ENCODE data around the gene JMJD7.

JMJD7 gene

GRCh38 chr15:41809526-41810220 is 18.2 kb upstream of the JMJD7 start:
- WGBS (ENCODE audit: extremely low coverage, insufficient coverage, low lambda C conversion rate), result no CpG with 5 or more reads among the region's 12 CpGs

DNA sequence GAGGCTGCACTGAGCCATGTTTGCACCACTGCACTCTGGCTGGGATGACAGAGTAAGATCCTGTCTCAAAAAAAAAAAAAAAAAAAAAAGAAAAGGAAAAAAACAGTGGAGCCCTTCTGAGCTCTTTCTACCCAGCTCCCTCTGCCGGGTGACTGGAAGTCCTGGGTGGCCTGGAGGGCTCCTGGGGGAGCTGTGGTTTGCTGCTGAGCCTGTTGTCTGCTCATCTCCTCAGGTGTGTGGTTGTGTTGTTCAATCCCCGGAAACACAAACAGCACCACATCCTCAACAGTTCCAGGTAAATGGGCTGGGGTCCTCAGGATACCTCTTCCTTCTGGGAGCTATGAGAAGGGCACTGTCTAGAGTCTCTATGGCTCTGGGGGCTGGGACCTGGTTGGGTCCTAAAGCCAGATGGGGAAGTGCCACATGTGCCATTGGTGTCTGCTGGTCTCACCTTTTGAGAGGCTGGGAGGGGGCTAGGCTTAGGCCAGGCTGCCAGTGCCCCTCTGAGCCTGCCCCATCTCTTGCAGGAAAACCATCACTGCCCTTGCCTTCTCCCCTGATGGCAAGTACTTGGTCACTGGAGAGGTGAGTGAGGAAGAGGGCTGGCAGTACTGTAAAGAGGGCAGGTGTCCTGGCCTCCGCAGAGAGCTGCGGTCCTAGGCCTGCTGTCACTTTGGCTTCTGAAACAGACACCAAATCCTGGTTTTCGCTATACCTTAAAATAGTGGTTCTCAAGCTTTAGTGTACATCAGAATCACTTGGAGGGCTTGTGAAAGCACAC is 17.1 kb upstream of the JMJD7 start:
- Histone ChIP-seq H4K8ac (ENCODE audit: low read depth, low read length) (no peak overlapping the region), H3K56ac (ENCODE audit: low read length) (no peak overlapping the region)

More at GRCh38 chr15:41809526-41810220, 18.2 kb upstream of the JMJD7 start:
- Histone ChIP-seq H2BK120ac (ENCODE audit: low read depth, low read length) (no peak overlapping the region), H3K79me1 (ENCODE audit: low read length) (no peaks in the 10 kb centered on the region), H3K4me2 (ENCODE audit: low read length) (no peak overlapping the region), H2BK15ac (replicated peaks; ENCODE audit: low read depth) (no peak overlapping the region), H3K56ac (ENCODE audit: low read length) (no peak overlapping the region), H3K79me2 (ENCODE audit: control insufficient read depth, insufficient read depth, low read length) (no peaks in the 10 kb centered on the region), H2AK5ac (ENCODE audit: low read length) (no peak overlapping the region), H3K18ac (ENCODE audit: low read length) (no peak overlapping the region), H3K4me3 (ENCODE audit: low read length) (no peak overlapping the region), H3K27me3 (ENCODE audit: insufficient read depth, low read length, poor library complexity) (no peaks in the 10 kb centered on the region), H3K36me3 (ENCODE audit: control insufficient read depth, insufficient read depth, low read length) (no peaks in the 10 kb centered on the region), H4K8ac (ENCODE audit: low read depth, low read length) (no peak overlapping the region), H3K9ac (ENCODE audit: low read length) (no peak overlapping the region), H2BK5ac (ENCODE audit: low read length) (no peak overlapping the region), H3K23ac (ENCODE audit: low read length) (no peak overlapping the region), H3K27ac (ENCODE audit: low read depth, low read length) (no peak overlapping the region), H3K4me1 (ENCODE audit: control insufficient read depth, low read depth, low read length) (no peaks in the 10 kb centered on the region), H4K5ac (ENCODE audit: low read length) (no peak overlapping the region), H3K4ac (ENCODE audit: low read depth, low read length) (no peak overlapping the region)
- DNase-seq, result no peak

DNA sequence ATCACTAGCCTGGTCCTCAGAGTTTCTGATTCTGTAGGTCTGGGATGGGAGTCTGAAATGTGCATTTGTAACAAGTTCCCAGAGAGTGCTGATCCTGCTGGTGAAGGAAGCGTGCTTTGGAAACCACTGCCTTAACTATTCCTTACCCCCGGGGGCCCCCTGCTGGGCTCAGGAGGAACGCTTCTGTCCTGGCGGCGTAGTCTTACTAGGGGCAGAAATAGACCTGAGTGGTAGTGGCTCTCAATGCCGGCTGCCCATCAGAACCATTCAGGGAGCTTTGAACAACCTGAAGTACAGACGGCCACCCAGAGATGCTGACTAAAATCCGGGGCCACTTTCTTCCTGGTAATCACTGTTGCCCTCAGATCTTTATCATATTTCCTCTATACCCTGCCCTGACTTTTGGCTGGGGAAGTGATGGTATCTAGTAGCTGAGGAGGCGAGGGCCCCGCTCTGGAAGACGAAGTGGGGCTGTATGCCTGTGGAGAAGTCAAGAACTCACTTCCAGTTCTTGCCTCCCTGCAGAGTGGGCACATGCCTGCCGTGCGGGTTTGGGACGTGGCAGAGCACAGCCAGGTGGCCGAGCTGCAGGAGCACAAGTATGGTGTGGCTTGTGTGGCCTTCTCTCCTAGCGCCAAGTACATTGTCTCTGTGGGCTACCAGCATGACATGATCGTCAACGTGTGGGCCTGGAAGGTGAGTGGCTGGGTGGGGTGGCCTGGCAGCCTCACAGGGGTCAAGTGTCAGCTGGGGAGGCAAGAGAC is 16.3 kb upstream of the JMJD7 start:
- Histone ChIP-seq H2BK15ac (replicated peaks; ENCODE audit: low read depth) (no peak overlapping the region), H2BK120ac (ENCODE audit: low read depth, low read length) (no peak overlapping the region), H3K27me3 (ENCODE audit: insufficient read depth, low read length, poor library complexity) (no peaks in the 10 kb centered on the region), H3K4ac (ENCODE audit: low read depth, low read length) (no peak overlapping the region), H2AK5ac (ENCODE audit: low read length) (no peak overlapping the region), H3K18ac (ENCODE audit: low read length) (no peak overlapping the region), H3K9ac (ENCODE audit: low read length) (no peak overlapping the region), H4K8ac (ENCODE audit: low read depth, low read length) (no peak overlapping the region), H3K4me3 (ENCODE audit: low read length) (no peak overlapping the region), H3K56ac (ENCODE audit: low read length) (no peak overlapping the region), H4K5ac (ENCODE audit: low read length) (no peak overlapping the region), H3K23ac (ENCODE audit: low read length) (no peak overlapping the region), H3K79me2 (ENCODE audit: control insufficient read depth, insufficient read depth, low read length) (no peaks in the 10 kb centered on the region), H2BK5ac (ENCODE audit: low read length) (no peak overlapping the region), H3K4me1 (ENCODE audit: control insufficient read depth, low read depth, low read length) (no peaks in the 10 kb centered on the region), H3K79me1 (ENCODE audit: low read length) (no peaks in the 10 kb centered on the region), H3K27ac (ENCODE audit: low read depth, low read length) (no peak overlapping the region), H3K36me3 (ENCODE audit: control insufficient read depth, insufficient read depth, low read length) (no peaks in the 10 kb centered on the region), H3K4me2 (ENCODE audit: low read length) (no peak overlapping the region)
- no CpG with 5 or more reads among the region's 18 CpGs for whole genome bisulfite sequencing (ENCODE audit: extremely low coverage, insufficient coverage, low lambda C conversion rate)
- peak; percentile 84 for DNase-seq

More for the DNA sequence above, 17.1 kb upstream of the JMJD7 start:
- H3K23ac ChIP-seq (ENCODE audit: low read length), result no peak overlapping the region
- no CpG with 5 or more reads among the region's 5 CpGs for WGBS (ENCODE audit: extremely low coverage, insufficient coverage, low lambda C conversion rate)
- H2BK15ac ChIP-seq (replicated peaks; ENCODE audit: low read depth), result no peak overlapping the region
- no peak overlapping the region for H3K9ac ChIP-seq (ENCODE audit: low read length)
- H2BK5ac ChIP-seq (ENCODE audit: low read length), result no peak overlapping the region
- no peak overlapping the region for H2BK120ac ChIP-seq (ENCODE audit: low read depth, low read length)
- no peak overlapping the region for H3K4me3 ChIP-seq (ENCODE audit: low read length)
- H3K79me1 ChIP-seq (ENCODE audit: low read length), result no peaks in the 10 kb centered on the region
- no peak overlapping the region for H2AK5ac ChIP-seq (ENCODE audit: low read length)
- H3K4ac ChIP-seq (ENCODE audit: low read depth, low read length), result no peak overlapping the region
- no peaks in the 10 kb centered on the region for H3K27me3 ChIP-seq (ENCODE audit: insufficient read depth, low read length, poor library complexity)
- DNase-seq, result no peak
- H3K79me2 ChIP-seq (ENCODE audit: control insufficient read depth, insufficient read depth, low read length), result no peaks in the 10 kb centered on the region
- no peak overlapping the region for H3K4me2 ChIP-seq (ENCODE audit: low read length)
- H3K27ac ChIP-seq (ENCODE audit: low read depth, low read length), result no peak overlapping the region
- no peak overlapping the region for H3K18ac ChIP-seq (ENCODE audit: low read length)
- H4K5ac ChIP-seq (ENCODE audit: low read length), result no peak overlapping the region
- no peaks in the 10 kb centered on the region for H3K4me1 ChIP-seq (ENCODE audit: control insufficient read depth, low read depth, low read length)
- no peaks in the 10 kb centered on the region for H3K36me3 ChIP-seq (ENCODE audit: control insufficient read depth, insufficient read depth, low read length)

- H3K56ac ChIP-seq (ENCODE audit: low read length), result no peak overlapping the region
- H3K27ac ChIP-seq (ENCODE audit: low read depth, low read length), result no peak overlapping the region
- no peak overlapping the region for H3K18ac ChIP-seq (ENCODE audit: low read length)
- no peak overlapping the region for H3K4me3 ChIP-seq (ENCODE audit: low read length)
- no CpG with 5 or more reads among the region's 11 CpGs for WGBS (ENCODE audit: extremely low coverage, insufficient coverage, low lambda C conversion rate)
- no peak overlapping the region for H4K8ac ChIP-seq (ENCODE audit: low read depth, low read length)
- H2BK120ac ChIP-seq (ENCODE audit: low read depth, low read length), result no peak overlapping the region
- no peak overlapping the region for H3K9ac ChIP-seq (ENCODE audit: low read length)
- no peak overlapping the region for H3K4ac ChIP-seq (ENCODE audit: low read depth, low read length)
- no peak overlapping the region for H4K5ac ChIP-seq (ENCODE audit: low read length)
- H2BK15ac ChIP-seq (replicated peaks; ENCODE audit: low read depth), result no peak overlapping the region
- H2AK5ac ChIP-seq (ENCODE audit: low read length), result no peak overlapping the region
- no peaks in the 10 kb centered on the region for H3K27me3 ChIP-seq (ENCODE audit: insufficient read depth, low read length, poor library complexity)
- no peak overlapping the region for H3K23ac ChIP-seq (ENCODE audit: low read length)
- H3K79me1 ChIP-seq (ENCODE audit: low read length), result no peaks in the 10 kb centered on the region
- H2BK5ac ChIP-seq (ENCODE audit: low read length), result no peak overlapping the region
- H3K4me2 ChIP-seq (ENCODE audit: low read length), result no peak overlapping the region
- no peaks in the 10 kb centered on the region for H3K4me1 ChIP-seq (ENCODE audit: control insufficient read depth, low read depth, low read length)
- no peaks in the 10 kb centered on the region for H3K36me3 ChIP-seq (ENCODE audit: control insufficient read depth, insufficient read depth, low read length)
- no peaks in the 10 kb centered on the region for H3K79me2 ChIP-seq (ENCODE audit: control insufficient read depth, insufficient read depth, low read length)
- DNase-seq, result no peak
Measured at GRCh38 chr15:41812820-41813375, 15.0 kb upstream of the JMJD7 start.

DNA sequence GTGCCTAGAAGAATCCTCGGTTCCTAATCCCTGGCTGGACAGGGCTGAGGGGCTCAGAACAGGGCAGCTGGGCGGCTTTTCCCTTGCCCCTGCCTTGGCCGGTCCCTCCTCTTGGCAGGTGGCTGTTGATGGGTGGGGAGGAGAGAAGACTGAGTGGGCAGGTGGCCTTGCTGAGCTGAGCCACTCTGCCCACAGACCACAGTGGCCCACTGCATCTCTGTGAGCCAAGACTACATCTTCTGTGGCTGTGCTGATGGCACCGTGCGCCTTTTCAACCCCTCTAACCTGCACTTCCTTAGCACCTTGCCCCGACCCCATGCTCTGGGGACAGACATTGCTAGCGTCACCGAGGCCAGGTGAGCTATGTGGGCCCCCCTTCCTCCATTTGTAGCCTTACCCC is 14.5 kb upstream of the JMJD7 start:
- DNase-seq, result no peak
- no peak overlapping the region for H3K27ac ChIP-seq (ENCODE audit: low read depth, low read length)
- no peak overlapping the region for H3K4me3 ChIP-seq (ENCODE audit: low read length)
- no peak overlapping the region for H2BK5ac ChIP-seq (ENCODE audit: low read length)
- no peaks in the 10 kb centered on the region for H3K79me2 ChIP-seq (ENCODE audit: control insufficient read depth, insufficient read depth, low read length)
- no peak overlapping the region for H4K8ac ChIP-seq (ENCODE audit: low read depth, low read length)
- H3K27me3 ChIP-seq (ENCODE audit: insufficient read depth, low read length, poor library complexity), result no peaks in the 10 kb centered on the region
- H3K4ac ChIP-seq (ENCODE audit: low read depth, low read length), result no peak overlapping the region
- no peaks in the 10 kb centered on the region for H3K79me1 ChIP-seq (ENCODE audit: low read length)
- no peak overlapping the region for H2BK15ac ChIP-seq (replicated peaks; ENCODE audit: low read depth)
- H3K4me2 ChIP-seq (ENCODE audit: low read length), result no peak overlapping the region
- no CpG with 5 or more reads among the region's 8 CpGs for WGBS (ENCODE audit: extremely low coverage, insufficient coverage, low lambda C conversion rate)
- H3K18ac ChIP-seq (ENCODE audit: low read length), result no peak overlapping the region
- H4K5ac ChIP-seq (ENCODE audit: low read length), result no peak overlapping the region
- no peaks in the 10 kb centered on the region for H3K4me1 ChIP-seq (ENCODE audit: control insufficient read depth, low read depth, low read length)
- no peak overlapping the region for H3K9ac ChIP-seq (ENCODE audit: low read length)
- H3K56ac ChIP-seq (ENCODE audit: low read length), result no peak overlapping the region
- no peak overlapping the region for H2BK120ac ChIP-seq (ENCODE audit: low read depth, low read length)
- no peak overlapping the region for H2AK5ac ChIP-seq (ENCODE audit: low read length)
- H3K36me3 ChIP-seq (ENCODE audit: control insufficient read depth, insufficient read depth, low read length), result no peaks in the 10 kb centered on the region
- H3K23ac ChIP-seq (ENCODE audit: low read length), result no peak overlapping the region
